ENCODE measurements around the gene MXD3. TPM values are rescaled to one million over a fixed set of nuclear protein-coding genes. Genes with fewer than 3 reads are reported as not detected.

The MXD3 gene
- total RNA-seq, 2 donors from 2014 or later: 1.6 to 1.8 TPM

DNA sequence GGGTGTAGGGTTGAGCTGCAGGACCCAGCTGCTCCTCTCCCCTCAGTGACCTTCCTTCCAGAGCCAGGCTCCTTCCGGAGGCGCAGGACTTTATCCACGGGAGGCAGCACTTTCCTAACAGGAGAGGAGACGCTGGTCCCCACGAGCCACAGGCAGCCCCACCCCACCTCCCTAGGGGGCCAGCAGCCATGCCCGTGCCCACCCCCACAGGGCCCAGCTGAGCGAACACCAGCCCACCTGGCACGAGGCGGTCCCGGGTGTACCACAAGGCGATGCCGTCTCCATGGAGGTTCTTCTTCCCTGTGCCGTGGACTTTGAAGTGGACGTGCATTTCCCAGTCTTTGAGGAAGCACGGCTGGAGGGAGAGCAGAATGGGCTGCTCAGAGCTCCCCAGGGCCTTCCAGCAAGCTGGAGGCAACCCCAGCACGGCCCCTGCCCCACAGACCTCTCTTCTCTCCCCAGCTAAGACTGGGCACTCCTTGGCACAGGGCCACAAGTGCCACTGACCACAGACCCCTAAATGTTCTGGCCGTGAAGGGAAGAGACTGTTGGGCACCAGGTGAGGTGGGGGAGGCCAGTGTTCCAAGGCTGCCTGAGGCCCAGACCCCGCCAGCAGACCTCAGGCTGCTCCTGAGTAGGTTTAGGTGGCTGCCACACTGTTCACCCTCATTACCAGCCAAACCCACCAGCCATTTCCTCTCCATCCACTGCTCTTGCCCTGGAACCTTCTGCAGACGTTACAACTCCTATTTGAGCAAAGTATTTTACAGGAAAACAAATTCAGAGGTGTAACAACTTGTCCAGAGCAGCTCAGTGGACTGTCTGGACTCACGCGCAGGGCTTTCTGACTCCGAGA is 26.8 kb upstream of the MXD3 start:
- no peak for DNase-seq (ENCODE audit: low spot score)
- no peaks in the 10 kb centered on the region for H3K27me3 ChIP-seq
- H3K9me3 ChIP-seq: no peaks in the 10 kb centered on the region
- peaks cover 71% of the 10 kb centered on the region for H3K36me3 ChIP-seq
- H3K4me3 ChIP-seq: no peak overlapping the region
- peaks cover 0 to 25% of the 10 kb centered on the region in 2 donors for H3K4me1 ChIP-seq
- TF ChIP-seq, protein P1, sequence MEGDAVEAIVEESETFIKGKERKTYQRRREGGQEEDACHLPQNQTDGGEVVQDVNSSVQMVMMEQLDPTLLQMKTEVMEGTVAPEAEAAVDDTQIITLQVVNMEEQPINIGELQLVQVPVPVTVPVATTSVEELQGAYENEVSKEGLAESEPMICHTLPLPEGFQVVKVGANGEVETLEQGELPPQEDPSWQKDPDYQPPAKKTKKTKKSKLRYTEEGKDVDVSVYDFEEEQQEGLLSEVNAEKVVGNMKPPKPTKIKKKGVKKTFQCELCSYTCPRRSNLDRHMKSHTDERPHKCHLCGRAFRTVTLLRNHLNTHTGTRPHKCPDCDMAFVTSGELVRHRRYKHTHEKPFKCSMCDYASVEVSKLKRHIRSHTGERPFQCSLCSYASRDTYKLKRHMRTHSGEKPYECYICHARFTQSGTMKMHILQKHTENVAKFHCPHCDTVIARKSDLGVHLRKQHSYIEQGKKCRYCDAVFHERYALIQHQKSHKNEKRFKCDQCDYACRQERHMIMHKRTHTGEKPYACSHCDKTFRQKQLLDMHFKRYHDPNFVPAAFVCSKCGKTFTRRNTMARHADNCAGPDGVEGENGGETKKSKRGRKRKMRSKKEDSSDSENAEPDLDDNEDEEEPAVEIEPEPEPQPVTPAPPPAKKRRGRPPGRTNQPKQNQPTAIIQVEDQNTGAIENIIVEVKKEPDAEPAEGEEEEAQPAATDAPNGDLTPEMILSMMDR (IDR thresholded peaks at IDR 0.05): no peak
- H3K27ac ChIP-seq: no peak overlapping the region

DNA sequence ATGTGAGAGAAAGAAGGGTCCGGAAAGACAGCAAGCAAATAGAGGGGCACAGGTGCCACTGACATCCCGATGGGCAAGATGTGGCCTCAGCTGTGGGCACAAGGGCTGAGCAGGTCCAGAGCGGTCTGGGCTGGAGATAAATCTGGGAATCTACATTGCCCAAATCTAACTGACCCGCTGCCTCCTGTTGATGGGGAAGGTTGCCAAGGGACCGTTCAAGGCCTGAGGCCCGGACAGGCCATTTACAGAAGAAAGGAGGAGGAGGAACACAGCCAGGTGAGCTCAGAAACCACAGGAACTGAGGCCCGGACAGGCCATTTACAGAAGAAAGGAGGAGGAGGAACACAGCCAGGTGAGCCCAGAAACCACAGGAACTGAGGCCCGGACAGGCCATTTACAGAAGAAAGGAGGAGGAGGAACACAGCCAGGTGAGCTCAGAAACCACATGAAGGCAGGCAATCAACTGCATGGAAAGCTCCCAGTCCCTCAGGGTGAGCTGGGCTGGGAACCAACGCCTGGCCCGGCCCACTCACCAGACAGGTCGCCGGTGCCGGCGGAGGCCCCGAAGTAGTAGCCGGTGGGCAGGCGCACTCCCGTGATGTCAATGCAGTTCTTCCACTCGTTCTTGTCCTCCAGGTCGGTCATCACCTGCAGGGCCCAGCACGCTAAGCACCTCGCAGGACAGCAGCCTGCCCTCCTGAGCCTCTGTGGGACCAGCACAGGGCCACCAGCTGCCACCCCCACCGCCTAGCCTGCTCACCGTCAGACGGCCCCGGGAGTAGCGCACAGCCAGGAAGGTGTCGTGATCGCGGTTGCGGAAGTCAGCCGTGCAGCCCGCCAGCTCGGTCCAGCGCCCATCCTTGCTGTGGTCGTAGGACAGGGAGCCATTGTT is 25.2 kb upstream of the MXD3 start:
- Histone ChIP-seq H3K27ac (no peak overlapping the region), H3K27me3 (no peaks in the 10 kb centered on the region)
- DNase-seq (ENCODE audit: low spot score): no peak

DNA sequence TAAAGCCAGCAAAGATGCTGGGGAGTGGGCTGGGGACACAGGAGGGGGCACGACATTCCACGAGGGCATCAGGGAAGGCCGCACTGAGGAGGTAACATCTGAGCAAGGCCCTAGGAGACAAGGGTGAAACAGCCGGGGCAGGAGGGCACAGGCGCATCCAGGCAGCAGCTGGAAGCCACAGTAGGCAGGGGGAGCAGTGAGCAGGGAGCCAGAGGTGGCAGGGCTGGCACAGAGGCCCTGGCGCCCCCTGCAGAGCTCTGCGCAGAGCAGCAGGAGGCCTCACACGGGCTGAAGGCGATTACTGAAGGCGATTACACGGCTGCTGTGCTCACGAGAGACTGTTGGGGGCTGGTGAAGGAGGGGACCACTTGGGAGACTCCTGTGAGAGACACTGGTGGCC is 24.4 kb upstream of the MXD3 start:
- Histone ChIP-seq H3K9me3 (no peaks in the 10 kb centered on the region), H3K36me3 (peaks cover 81% of the 10 kb centered on the region), H3K27me3 (no peaks in the 10 kb centered on the region), H3K27ac (peak overlapping the region in 1 of 2 donors; percentile 37), H3K4me3 (no peak overlapping the region), H3K4me1 (peaks cover 0 to 25% of the 10 kb centered on the region in 2 donors)
- no peak for DNase-seq (ENCODE audit: low spot score)
- TF ChIP-seq, protein P1 (IDR thresholded peaks at IDR 0.05): peak in 1 of 2 donors; percentile 33

More for the DNA sequence above, 25.2 kb upstream of the MXD3 start:
- Histone ChIP-seq H3K4me3 (no peak overlapping the region), H3K36me3 (peaks cover 81% of the 10 kb centered on the region), H3K9me3 (no peaks in the 10 kb centered on the region), H3K4me1 (peaks cover 0 to 25% of the 10 kb centered on the region in 2 donors)
- TF ChIP-seq, protein P1 (IDR thresholded peaks at IDR 0.05): no peak

DNA sequence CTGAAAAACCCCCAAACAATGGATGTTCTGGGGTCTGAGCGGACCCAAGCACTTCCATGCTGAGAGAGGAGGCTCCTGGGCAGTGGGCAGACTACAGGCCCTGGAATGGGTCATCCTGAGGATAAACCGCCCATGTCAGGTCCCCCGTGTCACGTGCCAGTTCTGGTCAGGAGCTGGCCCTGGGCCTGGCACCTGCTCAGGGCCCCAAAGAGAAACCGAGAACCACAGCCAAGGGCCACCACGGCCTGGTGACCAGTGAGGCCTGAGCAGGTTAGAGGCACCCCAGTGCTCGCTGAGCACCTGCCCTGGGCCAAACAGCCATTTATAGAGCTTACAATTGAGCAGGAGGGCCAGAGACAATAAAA is 24.0 kb upstream of the MXD3 start:
- H3K27me3 ChIP-seq: no peaks in the 10 kb centered on the region
- H3K4me1 ChIP-seq: peaks cover 0 to 25% of the 10 kb centered on the region in 2 donors
- peak overlapping the region; percentile 37 to 48 for H3K27ac ChIP-seq
- DNase-seq (ENCODE audit: low spot score): no peak
- H3K36me3 ChIP-seq: peaks cover 81% of the 10 kb centered on the region
- TF ChIP-seq, protein P1 (IDR thresholded peaks at IDR 0.05): no peak
- H3K4me3 ChIP-seq: no peak overlapping the region
- H3K9me3 ChIP-seq: no peaks in the 10 kb centered on the region

DNA sequence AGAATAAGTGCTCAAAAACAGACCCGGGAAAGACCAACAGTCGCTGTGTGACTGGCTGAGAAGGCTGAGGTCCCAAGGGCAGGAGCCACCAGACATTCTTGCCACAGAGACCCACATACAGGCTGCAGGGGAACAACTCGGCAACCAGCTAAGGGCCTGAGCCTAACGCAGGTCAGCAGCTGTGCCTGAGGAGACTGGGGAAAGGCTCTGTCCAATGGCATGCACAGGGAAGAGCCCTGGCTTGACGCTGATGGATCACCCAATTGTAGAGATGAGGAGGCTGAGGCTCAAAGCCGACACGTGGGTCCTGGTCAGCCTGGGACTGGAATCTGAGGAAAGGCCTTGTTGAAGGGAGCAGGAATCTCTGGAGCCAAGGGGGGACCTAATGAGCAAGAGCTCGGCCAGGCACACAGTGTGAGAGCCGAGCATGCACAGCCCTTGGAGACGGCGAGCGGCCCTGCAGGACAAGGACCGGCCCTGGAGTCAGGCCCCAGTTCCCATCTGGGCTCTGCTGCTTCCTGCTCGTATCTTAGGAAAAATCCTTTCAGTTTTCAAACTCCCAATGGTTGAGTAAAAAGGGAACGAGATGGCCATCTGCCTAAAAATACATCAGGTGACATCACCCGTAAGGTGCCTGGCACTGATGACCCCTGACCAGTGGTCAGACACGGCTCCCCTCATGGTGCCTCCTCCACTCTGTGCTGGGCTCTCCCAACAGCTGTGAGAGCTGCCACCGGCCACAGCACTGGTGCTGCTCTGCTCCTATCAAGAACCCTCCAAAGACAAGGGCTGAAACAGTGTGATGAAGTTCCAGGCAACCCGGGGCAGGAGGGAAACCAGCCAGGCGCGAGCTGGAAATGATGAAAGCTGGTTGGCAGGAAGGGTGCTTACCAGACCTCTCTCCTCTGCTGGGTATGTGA is 23.3 kb upstream of the MXD3 start:
- no peak for DNase-seq (ENCODE audit: low spot score)
- no peaks in the 10 kb centered on the region for H3K9me3 ChIP-seq
- no peak overlapping the region for H3K4me3 ChIP-seq
- H3K27ac ChIP-seq: peak overlapping the region; percentile 37 to 48
- TF ChIP-seq, protein P1 (IDR thresholded peaks at IDR 0.05): no peak
- H3K36me3 ChIP-seq: peaks cover 81% of the 10 kb centered on the region
- no peaks in the 10 kb centered on the region for H3K27me3 ChIP-seq
- H3K4me1 ChIP-seq: peaks cover 0 to 25% of the 10 kb centered on the region in 2 donors

All from right atrium auricular region (tissue), 2 donors.